Measurements from ENCODE around the gene COG7.

GRCh38 chr16:23500212-23500861 lies 47.3 kb upstream of the COG7 start:
- TF ChIP-seq CTCF (IDR thresholded peaks at IDR 0.05) (no peak), POLR2A (IDR thresholded peaks at IDR 0.05) (no peak)

All from Peyer's patch (tissue), 4 donors.